NB4 (cell line): ENCODE results near the gene SPINT3.

Experiments used
- POLR2A ChIP-seq: IDR thresholded peaks from 2 replicates; pipeline ENCODE4 v1.6.1; 2011; ENCODE audit warnings: mild to moderate bottlenecking; ENCODE audit not compliant: insufficient read length; ENCODE audit errors: extremely low read depth
- TF ChIP-seq, protein P1 (sequence below): IDR thresholded peaks from 2 replicates; pipeline ENCODE4 v1.6.1; 2011; ENCODE audit warnings: low read depth, low read length
- TF ChIP-seq, protein P2 (sequence below): IDR thresholded peaks from one replicate; pipeline ENCODE4 v1.5.1; 2012; ENCODE audit warnings: low read depth, low read length

- TF ChIP-seq, protein P1, sequence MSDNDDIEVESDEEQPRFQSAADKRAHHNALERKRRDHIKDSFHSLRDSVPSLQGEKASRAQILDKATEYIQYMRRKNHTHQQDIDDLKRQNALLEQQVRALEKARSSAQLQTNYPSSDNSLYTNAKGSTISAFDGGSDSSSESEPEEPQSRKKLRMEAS = no peak
- TF ChIP-seq, protein P2, sequence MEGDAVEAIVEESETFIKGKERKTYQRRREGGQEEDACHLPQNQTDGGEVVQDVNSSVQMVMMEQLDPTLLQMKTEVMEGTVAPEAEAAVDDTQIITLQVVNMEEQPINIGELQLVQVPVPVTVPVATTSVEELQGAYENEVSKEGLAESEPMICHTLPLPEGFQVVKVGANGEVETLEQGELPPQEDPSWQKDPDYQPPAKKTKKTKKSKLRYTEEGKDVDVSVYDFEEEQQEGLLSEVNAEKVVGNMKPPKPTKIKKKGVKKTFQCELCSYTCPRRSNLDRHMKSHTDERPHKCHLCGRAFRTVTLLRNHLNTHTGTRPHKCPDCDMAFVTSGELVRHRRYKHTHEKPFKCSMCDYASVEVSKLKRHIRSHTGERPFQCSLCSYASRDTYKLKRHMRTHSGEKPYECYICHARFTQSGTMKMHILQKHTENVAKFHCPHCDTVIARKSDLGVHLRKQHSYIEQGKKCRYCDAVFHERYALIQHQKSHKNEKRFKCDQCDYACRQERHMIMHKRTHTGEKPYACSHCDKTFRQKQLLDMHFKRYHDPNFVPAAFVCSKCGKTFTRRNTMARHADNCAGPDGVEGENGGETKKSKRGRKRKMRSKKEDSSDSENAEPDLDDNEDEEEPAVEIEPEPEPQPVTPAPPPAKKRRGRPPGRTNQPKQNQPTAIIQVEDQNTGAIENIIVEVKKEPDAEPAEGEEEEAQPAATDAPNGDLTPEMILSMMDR = no peak
- no peak for TF ChIP-seq POLR2A
Measured at GRCh38 chr20:45502561-45502960, 12.9 kb downstream of the SPINT3 start.
